NCI-H1436 (cell line): ENCODE data around the gene CPZ.

Experiments used
- DNase-seq: peaks from one replicate; lab custom pipeline; 2025; lab: John Stamatoyannopoulos, UW

Gene CPZ

GRCh38 chr4:8592366-8593263, at the start of gene CPZ:
Gene CPZ (plus strand): TSS chr4:8592765. CDS start chr4:8592834, 69 bp downstream.
- DNase-seq, result no peak

DNA sequence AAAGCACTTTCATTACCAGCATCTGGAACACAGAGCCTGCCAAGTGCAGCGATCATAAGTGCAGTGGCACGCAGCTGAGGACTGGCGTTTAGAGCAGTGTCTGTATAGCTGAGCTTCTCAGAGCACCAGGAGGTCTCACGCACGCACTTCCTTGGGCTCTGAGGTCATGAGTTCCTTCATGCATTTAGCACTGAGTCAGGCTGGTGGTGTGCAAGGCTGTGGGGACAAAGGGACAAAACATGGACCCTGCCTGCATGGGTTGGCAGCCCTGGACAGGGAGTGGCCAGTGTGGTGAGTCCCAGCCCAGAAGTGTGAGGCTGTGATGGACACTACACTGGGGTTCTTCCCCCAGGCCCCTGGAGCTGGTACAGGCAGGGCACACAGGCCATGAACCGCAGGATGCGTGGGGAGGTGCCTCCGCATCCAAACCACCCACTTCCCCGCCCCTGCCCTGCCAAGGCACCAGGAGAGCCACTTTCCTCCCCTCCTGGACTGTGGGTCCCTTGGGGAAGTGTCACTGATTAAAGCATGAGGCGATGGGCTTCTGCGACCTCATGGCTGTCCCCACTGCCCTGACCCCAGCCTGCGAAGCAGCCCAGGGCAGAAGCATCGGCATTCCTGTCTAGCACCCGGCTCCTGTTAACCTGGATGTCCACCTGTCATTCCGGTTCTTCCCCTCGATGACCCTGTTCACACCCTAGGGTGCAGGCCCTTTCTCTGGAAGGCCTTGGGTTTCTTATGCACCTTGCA, 49.6 kb upstream of the CPZ start:
- no peak for DNase-seq

DNA sequence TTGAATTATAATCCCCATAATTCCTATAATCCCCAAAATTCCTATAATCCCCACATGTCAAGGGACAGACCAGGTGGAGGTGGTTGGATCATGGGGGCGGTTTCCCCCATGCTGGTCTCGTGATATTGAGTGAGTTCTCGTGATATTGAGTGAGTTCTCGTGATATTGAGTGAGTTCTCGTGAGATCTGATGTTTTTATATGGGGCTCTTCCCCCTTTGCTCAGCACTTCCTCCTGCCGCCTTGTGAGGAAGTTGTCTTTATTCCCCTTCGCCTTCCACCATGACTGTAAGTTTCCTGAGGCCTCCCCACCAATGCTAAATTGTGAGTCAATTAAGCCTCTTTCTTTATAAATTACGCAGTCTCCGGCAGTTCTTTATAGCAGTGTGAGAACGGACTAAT, 48.9 kb upstream of the CPZ start:
- DNase-seq, result no peak

- no peak for DNase-seq
Observed at GRCh38 chr4:8544282-8544681, 48.3 kb upstream of the CPZ start.

DNA sequence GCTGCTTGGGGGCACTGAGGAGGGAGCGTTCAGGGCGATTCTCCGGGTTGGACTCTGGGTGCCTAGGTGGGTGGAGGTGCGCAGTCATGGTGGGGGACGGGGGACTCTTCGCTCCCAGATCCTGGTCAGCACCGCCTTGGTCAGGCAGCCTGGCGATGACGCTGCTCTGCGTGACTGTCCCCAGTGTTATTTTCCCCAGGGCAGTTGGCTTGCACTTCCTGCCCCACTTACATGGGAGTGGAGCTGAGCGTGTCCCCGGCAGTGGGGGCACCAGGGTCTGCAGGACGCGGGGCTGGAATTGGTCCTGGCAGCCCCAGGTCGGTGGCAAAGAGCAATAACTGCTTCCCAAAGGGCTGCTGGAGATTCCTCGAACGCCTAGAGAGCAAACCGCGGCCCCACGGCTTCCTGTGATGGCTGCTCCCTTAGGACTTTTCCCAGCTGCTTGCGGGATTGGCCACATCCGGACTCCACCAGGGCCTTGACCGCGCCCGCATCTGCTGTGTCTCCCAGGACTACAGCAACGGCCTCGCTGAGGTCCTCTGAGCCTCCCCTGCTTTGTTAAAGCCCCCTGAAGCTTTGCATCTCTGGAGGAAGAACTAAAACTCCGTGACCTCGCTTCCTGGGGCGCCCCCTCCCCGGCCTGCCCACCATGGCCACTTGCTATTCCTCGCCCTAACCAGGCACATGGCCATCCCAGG, 47.7 kb upstream of the CPZ start:
- no peak for DNase-seq

GRCh38 chr4:8545439-8545765, 47.2 kb upstream of the CPZ start:
- no peak for DNase-seq

- DNase-seq, result no peak
Observed at GRCh38 chr4:8546766-8547107, 45.8 kb upstream of the CPZ start.

GRCh38 chr4:8547108-8547911, 45.3 kb upstream of the CPZ start:
- no peak for DNase-seq

DNA sequence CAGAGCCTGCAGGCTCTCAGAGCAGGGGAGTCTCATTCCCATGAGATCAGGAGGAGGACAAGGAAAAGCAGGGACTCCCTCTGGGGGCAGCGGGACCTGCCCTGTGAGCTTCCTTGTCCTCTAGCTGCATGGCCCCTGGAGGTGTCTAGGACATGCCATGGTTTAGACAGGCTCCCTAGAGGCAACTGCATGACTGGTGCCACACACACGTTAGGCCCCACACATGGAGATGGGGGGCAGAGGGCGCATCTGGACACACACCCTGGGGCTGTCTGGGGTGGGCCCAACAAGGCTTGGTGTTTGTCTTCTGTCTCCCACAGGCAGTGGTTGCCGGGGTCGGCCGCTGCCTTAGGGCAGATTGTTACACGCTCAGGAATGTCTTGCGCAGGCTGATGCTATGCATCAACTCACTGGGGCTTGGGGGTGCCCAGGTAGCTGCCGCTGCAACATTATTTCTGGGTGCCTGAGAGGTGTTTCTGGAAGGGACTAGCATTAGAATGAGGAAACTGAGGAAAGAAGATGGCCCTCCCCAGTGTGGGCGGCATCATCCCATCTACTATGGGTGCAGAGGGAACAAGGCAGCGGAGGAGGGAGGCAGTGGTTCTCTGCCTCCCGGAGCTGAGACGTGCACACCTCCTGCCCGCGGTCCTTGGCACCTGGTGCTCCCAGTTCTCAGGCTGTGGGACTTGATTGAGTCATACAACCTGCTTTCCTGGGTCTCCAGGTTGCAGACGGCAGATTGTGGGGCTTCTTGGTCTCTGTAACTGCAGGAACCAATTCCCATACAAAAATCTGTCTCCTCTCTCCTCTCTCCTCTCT, 44.4 kb upstream of the CPZ start:
- DNase-seq, result no peak

DNA sequence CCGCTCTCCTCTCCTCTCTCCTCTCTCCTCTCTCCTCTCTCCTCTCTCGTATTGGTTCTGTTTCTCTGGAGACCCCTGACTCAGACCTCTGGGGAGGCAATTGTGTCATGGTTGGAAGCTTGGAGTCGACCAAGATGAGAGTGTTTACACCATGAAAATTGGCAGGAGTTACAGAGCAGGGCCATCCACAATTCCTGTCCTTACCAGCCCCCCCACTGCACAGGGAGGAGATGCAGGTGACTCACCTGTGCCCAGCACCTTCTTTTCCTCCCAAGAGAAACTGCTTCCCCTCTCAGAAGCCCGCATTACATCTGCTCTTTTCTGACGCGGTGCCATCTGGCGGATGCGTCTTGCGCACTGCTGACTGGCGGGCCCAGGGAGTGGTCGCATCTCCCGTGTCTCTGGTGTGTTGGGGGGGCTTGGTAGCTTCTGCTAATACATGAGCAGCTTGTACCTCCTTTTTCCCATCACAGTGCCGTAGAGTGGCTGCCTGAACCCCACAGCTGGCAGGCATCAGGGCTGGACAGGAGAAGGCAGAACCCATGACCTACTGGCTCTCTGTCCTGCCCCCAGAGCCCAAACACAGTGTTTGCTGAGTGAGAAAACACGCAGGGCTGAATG, 43.7 kb upstream of the CPZ start:
- no peak for DNase-seq

DNA sequence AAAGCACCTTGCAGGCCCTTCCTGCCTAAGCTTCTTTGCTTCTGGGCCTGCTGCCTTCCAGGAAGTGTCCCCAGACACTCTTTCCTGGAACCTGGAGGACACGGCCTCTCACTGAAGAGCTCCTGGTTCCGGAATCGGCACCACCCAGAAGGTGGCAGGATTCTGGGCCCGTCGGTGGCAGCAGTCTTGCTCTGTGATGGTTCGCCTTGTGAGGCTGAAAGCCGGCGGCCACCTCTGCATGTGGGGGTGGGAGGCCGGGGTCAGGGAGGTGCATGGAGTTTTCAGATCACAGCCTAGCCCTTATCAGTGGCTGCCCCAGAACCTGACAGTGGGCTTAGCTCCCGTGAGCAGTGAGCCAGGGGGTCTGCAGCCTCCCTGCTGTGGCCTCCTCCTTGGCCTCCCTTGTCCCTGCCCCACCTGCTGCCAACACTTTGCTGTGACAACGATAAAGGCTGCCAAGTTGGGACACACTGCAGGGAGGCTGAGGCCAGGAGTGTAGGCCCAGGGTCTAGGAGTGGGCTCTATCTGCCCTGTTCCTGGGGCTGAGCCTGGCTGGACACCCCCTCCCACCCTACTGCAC, 43.1 kb upstream of the CPZ start:
- no peak for DNase-seq

- no peak for DNase-seq
Observed at GRCh38 chr4:8550691-8551090, 41.9 kb upstream of the CPZ start.

DNA sequence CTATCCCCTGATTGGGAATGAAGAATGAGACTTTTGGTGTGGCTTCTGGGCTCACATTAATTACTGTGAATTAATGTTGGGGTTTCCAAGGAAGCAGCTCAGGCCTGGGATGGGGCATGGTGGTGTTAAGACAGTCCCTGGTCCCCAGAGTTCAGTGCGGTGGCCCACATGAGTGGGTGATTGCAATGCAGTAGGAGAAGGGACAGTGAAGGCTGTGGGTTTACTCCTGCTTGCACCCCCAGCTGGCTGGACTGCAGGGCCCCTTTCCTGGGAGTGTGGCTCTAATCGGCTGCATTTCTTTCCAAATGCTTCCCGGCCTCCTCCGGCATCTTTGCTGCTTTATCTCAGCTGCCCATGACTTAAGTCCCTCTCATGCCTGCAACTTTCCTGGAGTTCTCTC, 40.5 kb upstream of the CPZ start:
- DNase-seq, result no peak

DNA sequence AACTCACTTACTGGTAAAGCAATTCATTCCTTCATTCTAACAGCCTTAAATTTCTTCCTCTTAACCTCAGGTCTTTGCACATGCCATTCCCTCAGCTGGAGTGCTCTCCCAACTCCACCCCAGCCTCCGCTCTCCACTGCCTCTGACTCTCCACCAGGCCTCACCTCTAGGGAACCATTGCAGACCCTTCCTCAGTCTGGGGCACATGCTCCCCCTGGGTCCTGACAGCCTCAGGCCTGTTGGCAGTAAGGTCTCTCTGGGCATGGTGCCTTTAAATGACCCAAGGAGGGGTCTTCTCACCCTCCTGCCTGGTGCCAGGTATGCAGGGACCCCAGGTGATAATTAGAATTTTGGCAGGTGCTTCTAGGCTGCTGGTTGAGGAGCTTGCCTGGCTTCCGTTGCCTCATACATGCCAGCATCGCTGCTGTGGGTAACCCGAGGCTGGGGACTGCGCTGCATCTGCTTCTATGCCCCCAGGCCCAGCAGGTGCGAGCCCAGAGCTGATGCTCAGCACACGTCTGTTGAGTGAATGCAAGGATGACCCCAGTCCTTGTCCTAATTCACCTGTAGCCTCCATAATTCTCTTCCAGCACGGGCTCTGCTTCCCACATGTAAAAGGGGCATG, 39.9 kb upstream of the CPZ start:
- no peak for DNase-seq

- no peak for DNase-seq
Observed at GRCh38 chr4:8553216-8553615, 39.3 kb upstream of the CPZ start.

DNA sequence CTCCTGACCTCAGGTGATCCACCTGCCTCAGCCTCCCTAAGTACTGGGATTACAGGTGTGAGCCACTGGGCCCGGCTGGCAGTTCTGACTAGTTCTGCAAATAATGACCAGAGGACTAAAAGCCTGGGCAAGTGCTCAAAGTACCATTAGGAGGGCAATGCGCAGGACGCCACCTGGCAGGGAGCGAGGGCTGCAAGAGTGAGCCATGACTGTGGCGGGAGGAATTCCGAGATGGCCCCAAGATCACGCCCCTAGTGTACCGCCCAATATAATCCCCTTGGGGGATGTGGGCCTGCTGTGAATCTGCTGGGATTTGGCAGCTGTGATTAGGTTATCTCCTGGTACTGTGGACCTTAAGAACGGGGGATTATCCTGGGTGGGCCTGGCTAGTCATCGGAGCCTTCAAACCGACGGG, 38.6 kb upstream of the CPZ start:
- DNase-seq, result no peak

GRCh38 chr4:8554555-8555100, 37.9 kb upstream of the CPZ start:
- DNase-seq, result no peak

DNA sequence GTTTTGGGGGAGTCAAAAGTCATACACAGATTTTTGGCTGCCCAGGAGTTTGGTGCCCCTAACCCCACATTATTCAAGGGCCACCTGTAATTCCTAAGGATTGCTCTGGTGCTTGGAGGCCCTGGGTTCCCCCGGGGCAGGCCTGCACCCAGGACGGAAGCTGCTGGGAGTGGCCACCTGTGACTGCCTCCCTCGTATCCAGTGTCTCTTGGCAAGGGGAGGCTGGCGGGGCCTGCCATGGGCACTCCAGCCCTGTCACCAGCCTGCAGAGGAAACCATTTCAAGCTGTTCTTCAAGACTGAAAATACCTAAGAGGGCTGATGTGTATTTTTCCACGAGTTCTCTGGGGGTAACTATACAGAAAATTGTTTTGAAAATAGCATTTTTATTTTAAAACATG, 36.8 kb upstream of the CPZ start:
- DNase-seq, result no peak

- no peak for DNase-seq
Observed at GRCh38 chr4:8556341-8557150, 36.0 kb upstream of the CPZ start.
